Stimulated activated naive CD8-positive, alpha-beta T cell treated with anti-CD3 and anti-CD28 coated beads, Interleukin-15, amount 100 ng/mL, for 72 hours (primary cell): ENCODE results near the gene C11orf52.
"Not testable (repeated sequence)": the region's sequence is repeated elsewhere in the genome, so short reads cannot be mapped to it uniquely, and the experiment has no call there.

Experiments used
- ATAC-seq: fragments of 150-1000 bp; cut with Tn5 transposase; 2 replicates; pipeline ENCODE4 v1.10.0; 2021; ENCODE audit warnings: mild to moderate bottlenecking, moderate library complexity
- DNase-seq, 2 donors: peaks; one replicate each; pipeline ENCODE4 v3.0.0; 2021 to 2022
- H3K27ac Mint-ChIP-seq, 2 donors: one replicate each; pipeline ENCODE4 v1.8.0; 2022; ENCODE audit warnings: mild to moderate bottlenecking in 2 of 2, mixed read lengths in 2 of 2, moderate library complexity in 2 of 2
- H3K27me3 Mint-ChIP-seq: one replicate; pipeline ENCODE4 v1.8.0; 2022; ENCODE audit warnings: mixed read lengths
- H3K4me1 Mint-ChIP-seq: one replicate; pipeline ENCODE4 v1.8.0; 2022; ENCODE audit warnings: mild to moderate bottlenecking, mixed read lengths
- H3K4me3 Mint-ChIP-seq, 2 donors: one replicate each; pipeline ENCODE4 v1.8.0; 2022; ENCODE audit warnings: mild to moderate bottlenecking in 2 of 2, mixed read lengths in 2 of 2, moderate library complexity in 1 of 2
- H3K9me3 Mint-ChIP-seq, 2 donors: one replicate each; pipeline ENCODE4 v1.8.0; 2022; ENCODE audit warnings: mixed read lengths in 2 of 2

Gene C11orf52, protein sequence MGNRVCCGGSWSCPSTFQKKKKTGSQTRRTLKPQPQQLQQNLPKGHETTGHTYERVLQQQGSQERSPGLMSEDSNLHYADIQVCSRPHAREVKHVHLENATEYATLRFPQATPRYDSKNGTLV

GRCh38 chr11:111918390-111919256 lies at the start of gene C11orf52:
Gene C11orf52, plus strand, starts transcription at chr11:111918913. Its CDS starts 60 bp downstream, at chr11:111918973.
- ATAC-seq = no peak
- no peak within 1 kb of the TSS for H3K4me3 Mint-ChIP-seq
- H3K27ac Mint-ChIP-seq = peak within 1 kb of the TSS in 1 of 2 donors; percentile 12
- DNase-seq = no peak
- H3K9me3 Mint-ChIP-seq = no peaks in the 10 kb centered on the region
- H3K4me1 Mint-ChIP-seq = peaks cover 9% of the 10 kb centered on the region
- peaks cover 46% of the 10 kb centered on the region for H3K27me3 Mint-ChIP-seq

- H3K27ac Mint-ChIP-seq = no peak overlapping the region
Measured at GRCh38 chr11:111870113-111870512, 48.6 kb upstream of the C11orf52 start.

DNA sequence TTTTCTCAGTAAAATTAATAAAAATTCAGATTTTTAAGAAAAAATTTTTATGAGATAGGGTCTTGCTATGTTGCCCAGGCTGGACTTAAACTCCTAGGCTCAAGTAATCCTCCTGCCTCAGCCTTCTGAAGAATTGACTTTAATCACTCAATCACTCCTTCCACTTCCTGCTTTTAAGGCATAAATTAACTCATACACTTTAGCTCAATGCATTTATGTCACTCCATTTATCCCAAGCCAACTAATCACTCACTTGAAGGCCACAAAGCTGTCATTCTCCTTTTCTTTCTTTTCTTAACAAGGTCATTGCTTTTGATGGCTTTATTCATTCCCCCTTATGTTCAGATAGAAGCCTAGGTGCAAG lies 48.2 kb upstream of the C11orf52 start:
- no peak for DNase-seq
- peak overlapping the region; percentile 89 to 95 for H3K27ac Mint-ChIP-seq
- peak; percentile 13 for ATAC-seq
- peaks cover 10% of the 10 kb centered on the region for H3K4me1 Mint-ChIP-seq
- no peaks in the 10 kb centered on the region for H3K9me3 Mint-ChIP-seq
- H3K4me3 Mint-ChIP-seq = peak overlapping the region; percentile 93 to 95
- no peaks in the 10 kb centered on the region for H3K27me3 Mint-ChIP-seq

More at GRCh38 chr11:111870113-111870512, 48.6 kb upstream of the C11orf52 start:
- Mint-ChIP-seq H3K4me3 (peak overlapping the region; percentile 34 to 40), H3K9me3 (no peaks in the 10 kb centered on the region), H3K27me3 (no peaks in the 10 kb centered on the region), H3K4me1 (peaks cover 10% of the 10 kb centered on the region)
- ATAC-seq (no peak), DNase-seq (no peak)

- Mint-ChIP-seq H3K27me3 (no peaks in the 10 kb centered on the region), H3K27ac (peak within 1 kb of the TSS; percentile 89 to 95), H3K9me3 (no peaks in the 10 kb centered on the region), H3K4me1 (peaks cover 10% of the 10 kb centered on the region), H3K4me3 (peak within 1 kb of the TSS; percentile 93 to 95)
- ATAC-seq (peak; percentile 91), DNase-seq (peak; percentile 86 to 89)
Measured at GRCh38 chr11:111870886-111871692, 47.6 kb upstream of the C11orf52 start, which contains the start of gene ALG9. Gene ALG9, minus strand, starts transcription at chr11:111871581. Its CDS starts 99 bp downstream, at chr11:111871482.

DNA sequence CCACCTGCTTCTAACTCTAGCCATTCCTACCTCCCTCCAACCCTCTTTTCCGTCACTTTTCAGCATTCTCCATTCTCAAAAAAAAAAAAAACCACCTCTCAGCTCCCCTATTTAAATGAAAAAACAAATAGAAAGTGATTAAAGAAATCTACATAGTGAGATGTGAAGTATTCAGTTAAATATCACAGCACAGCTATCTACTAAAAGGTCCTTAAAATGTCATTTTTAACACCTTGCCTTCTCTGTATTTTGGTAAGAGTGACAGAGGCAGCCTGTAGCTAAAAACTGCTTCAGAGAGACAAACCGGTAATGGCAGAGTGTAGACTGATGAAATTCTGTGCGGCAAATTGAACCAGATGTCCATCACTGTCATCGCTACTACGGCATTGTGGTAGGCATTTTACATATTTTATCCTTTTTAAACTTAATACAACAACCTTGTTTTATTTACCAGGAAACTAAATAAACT lies 47.0 kb upstream of the C11orf52 start:
- H3K4me3 Mint-ChIP-seq = peak overlapping the region; percentile 93 to 95
- no peak for ATAC-seq
- peaks cover 10% of the 10 kb centered on the region for H3K4me1 Mint-ChIP-seq
- H3K27me3 Mint-ChIP-seq = no peaks in the 10 kb centered on the region
- H3K9me3 Mint-ChIP-seq = no peaks in the 10 kb centered on the region
- DNase-seq = no peak
- H3K27ac Mint-ChIP-seq = peak overlapping the region; percentile 89 to 95

GRCh38 chr11:111878385-111878848 lies 40.3 kb upstream of the C11orf52 start:
- Mint-ChIP-seq H3K9me3 (no peaks in the 10 kb centered on the region), H3K27me3 (no peaks in the 10 kb centered on the region), H3K27ac (peak overlapping the region; percentile 99 to 100), H3K4me1 (peaks cover 18% of the 10 kb centered on the region), H3K4me3 (peak overlapping the region; percentile 93 to 94)
- DNase-seq (no peak), ATAC-seq (peak; percentile 8)

- Mint-ChIP-seq H3K27ac (peak within 1 kb of the TSS; percentile 99 to 100), H3K27me3 (no peaks in the 10 kb centered on the region), H3K4me1 (peaks cover 18% of the 10 kb centered on the region), H3K9me3 (no peaks in the 10 kb centered on the region), H3K4me3 (peak within 1 kb of the TSS; percentile 93 to 94)
- peak; percentile 95 for DNase-seq
- ATAC-seq = peak; percentile 97
Measured at GRCh38 chr11:111878849-111879636, 39.7 kb upstream of the C11orf52 start, which contains the start of the genes CFAP68 and FDXACB1. Gene CFAP68, plus strand, starts transcription at chr11:111879541. Its CDS starts 20 bp downstream, at chr11:111879561. Gene FDXACB1, minus strand, starts transcription at chr11:111879165. Its CDS starts 33 bp downstream, at chr11:111879132.

DNA sequence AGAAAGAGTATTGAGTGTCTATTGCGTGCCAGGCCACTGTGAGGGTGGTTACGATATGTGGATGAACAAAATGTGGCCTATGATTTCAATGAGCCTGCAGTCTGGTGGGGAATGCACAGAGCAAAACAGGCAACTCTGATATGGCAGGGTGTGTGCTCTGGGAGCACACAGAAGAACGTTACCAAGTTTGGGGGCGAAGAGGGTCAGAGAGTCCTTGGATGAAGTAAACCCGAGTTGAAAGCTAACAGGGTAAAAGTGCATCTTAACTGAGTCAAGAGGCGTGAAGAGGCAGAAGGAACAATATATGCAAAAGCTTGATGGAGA lies 39.1 kb upstream of the C11orf52 start:
- no peaks in the 10 kb centered on the region for H3K9me3 Mint-ChIP-seq
- peaks cover 18% of the 10 kb centered on the region for H3K4me1 Mint-ChIP-seq
- peak; percentile 4 for ATAC-seq
- no peaks in the 10 kb centered on the region for H3K27me3 Mint-ChIP-seq
- no peak for DNase-seq
- peak overlapping the region; percentile 93 to 94 for H3K4me3 Mint-ChIP-seq
- H3K27ac Mint-ChIP-seq = peak overlapping the region; percentile 99 to 100

DNA sequence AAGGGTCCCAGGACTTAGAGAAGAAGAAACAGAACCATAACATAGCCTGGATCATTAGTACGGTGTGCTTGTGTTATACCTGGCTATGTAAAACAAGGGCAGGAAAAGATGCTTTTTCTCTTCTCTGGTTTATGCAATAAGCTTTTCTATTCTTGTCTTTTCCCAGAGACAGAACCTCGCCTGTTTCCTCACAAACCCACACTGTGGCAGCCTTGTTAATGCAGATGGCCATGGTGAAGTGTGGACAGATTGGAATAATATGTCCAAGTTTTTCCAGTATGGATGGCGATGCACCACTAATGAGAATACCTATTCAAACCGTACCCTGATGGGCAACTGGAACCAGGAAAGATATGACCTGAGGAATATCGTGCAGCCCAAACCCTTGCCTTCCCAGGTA lies 36.5 kb upstream of the C11orf52 start:
- no peaks in the 10 kb centered on the region for H3K27me3 Mint-ChIP-seq
- H3K27ac Mint-ChIP-seq = no peak overlapping the region
- ATAC-seq (no peak), DNase-seq (no peak)
- no peak overlapping the region for H3K4me3 Mint-ChIP-seq
- no peaks in the 10 kb centered on the region for H3K9me3 Mint-ChIP-seq
- H3K4me1 Mint-ChIP-seq = peaks cover 18% of the 10 kb centered on the region

- peaks cover 11% of the 10 kb centered on the region for H3K4me1 Mint-ChIP-seq
- not testable (repeated sequence) for ATAC-seq, H3K27ac Mint-ChIP-seq, H3K9me3 Mint-ChIP-seq, H3K27me3 Mint-ChIP-seq, DNase-seq, H3K4me3 Mint-ChIP-seq
Measured at GRCh38 chr11:111885053-111885452, 33.7 kb upstream of the C11orf52 start.

DNA sequence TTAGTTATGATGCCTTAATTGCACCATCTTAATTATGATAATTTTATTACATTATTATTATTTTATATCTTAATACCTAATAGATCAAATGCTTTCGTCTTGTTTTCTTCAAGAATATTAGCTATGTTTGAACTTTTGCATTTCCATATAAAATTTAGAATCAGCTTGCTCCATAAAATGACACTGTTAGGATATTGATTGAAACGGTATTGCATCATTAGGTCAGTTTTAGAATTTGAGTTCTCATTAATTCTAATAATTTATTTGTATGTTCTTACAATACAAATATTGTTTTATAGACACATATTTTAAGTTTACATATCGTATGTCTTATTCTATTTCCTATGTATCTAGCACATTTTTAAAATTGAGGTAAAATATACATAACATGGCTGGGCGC lies 32.7 kb upstream of the C11orf52 start:
- DNase-seq (no peak), ATAC-seq (no peak)
- Mint-ChIP-seq H3K4me1 (peaks cover 5% of the 10 kb centered on the region), H3K27me3 (no peaks in the 10 kb centered on the region), H3K27ac (no peak overlapping the region), H3K9me3 (no peaks in the 10 kb centered on the region), H3K4me3 (no peak overlapping the region)

DNA sequence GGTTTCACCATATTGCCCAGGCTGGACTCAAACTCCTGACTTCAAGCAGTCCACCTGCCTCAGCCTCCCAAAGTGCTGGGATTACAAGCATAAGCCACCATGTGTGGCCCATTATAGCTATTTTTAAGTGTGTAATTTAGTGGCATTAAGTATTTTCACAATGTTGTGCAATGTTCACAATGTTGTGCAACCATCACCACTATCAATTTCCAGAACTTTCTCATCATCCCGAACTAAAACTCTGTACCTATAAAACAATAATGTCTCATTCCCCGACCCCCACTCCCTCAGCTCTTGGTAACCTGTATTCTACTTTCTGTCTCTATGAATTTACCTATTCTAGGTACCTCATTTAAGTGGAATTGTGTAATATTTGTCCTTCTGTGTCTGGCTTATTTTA lies 31.9 kb upstream of the C11orf52 start:
- no peak overlapping the region for H3K27ac Mint-ChIP-seq
- DNase-seq (no peak), ATAC-seq (no peak)
- no peaks in the 10 kb centered on the region for H3K27me3 Mint-ChIP-seq
- no peaks in the 10 kb centered on the region for H3K4me1 Mint-ChIP-seq
- H3K9me3 Mint-ChIP-seq = no peaks in the 10 kb centered on the region
- no peak overlapping the region for H3K4me3 Mint-ChIP-seq

- H3K4me1 Mint-ChIP-seq = no peaks in the 10 kb centered on the region
- no peak overlapping the region for H3K27ac Mint-ChIP-seq
- H3K27me3 Mint-ChIP-seq = peaks cover 6% of the 10 kb centered on the region
- ATAC-seq (no peak), DNase-seq (no peak)
- H3K4me3 Mint-ChIP-seq = no peak overlapping the region
- peaks cover 0 to 6% of the 10 kb centered on the region in 2 donors for H3K9me3 Mint-ChIP-seq
Measured at GRCh38 chr11:111905411-111905810, 13.3 kb upstream of the C11orf52 start.

DNA sequence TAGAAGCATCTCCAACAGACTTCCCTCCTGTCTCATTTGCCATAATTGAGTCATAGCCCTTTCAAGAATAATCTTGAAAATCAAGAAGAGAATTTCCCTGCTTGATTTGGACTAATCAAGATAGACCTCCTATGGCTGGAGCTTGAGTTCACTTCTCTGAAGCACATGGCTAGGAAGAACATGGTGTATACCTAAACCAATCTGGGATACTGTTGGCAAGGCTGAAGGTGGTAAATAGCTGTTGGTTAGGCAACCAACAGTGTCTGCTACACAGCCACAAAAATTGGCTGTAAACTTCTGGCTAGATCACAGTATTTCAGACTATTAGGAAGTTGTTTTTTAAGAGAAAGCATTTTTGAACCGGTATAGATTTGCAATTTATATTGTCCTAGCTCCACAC lies 12.0 kb upstream of the C11orf52 start:
- no peaks in the 10 kb centered on the region for H3K4me1 Mint-ChIP-seq
- H3K9me3 Mint-ChIP-seq = peaks cover 0 to 6% of the 10 kb centered on the region in 2 donors
- no peak overlapping the region for H3K27ac Mint-ChIP-seq
- DNase-seq (no peak), ATAC-seq (no peak)
- H3K4me3 Mint-ChIP-seq = no peak overlapping the region
- H3K27me3 Mint-ChIP-seq = peaks cover 18% of the 10 kb centered on the region
